ENCODE results near the gene RNU5B-1.
A peak's percentile ranks its signal among the peaks of the same experiment; 100 is the strongest.

The RNU5B-1 gene

DNA sequence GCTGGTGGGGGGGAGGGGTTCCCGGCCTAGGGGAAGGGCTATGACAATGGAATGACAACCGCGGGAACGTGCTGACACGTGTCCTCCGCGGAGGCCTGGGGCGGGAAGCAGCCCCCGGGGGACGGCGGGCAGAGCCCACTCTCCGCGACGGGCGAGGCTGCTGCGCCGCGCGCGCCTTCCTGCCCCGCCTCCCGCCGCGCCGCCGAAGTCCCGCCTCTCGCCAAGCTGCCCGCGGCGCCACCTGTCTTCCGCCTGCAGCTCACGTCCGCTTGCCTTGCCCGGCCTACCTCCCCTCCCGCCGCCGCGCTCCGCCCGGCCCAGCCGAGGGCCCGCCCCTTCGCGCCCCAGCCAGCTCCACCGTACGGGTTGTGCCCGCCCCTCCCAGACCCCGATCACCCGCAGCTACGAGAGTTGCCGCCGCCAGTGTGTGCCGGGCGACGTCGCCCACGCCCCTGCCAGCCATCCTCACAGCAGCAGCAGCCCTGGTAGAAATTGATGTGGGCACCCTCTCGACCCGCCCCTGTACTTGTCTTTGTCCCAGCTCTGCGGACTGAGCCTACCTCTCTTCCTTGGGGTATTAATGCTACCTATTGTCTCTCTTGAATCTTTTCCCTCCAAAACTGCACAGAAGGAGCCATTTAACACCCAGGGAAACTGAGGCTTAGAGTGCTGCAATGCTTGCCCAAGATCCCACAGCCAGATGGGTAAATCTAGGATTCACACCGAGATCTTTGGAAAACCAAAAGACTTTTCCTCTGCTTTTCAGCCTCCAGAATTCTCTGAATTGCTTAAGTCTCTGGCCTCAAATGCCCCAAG is 17.6 kb upstream of the RNU5B-1 start, which contains the start of gene PARP16:
Gene PARP16 (minus strand): TSS at position 180 of the 816 bp plus-strand sequence. CDS start 457 bp downstream, outside the sequence.
- peak; percentile 98 for DNase-seq
- in situ Hi-C loops (cut with MboI; ENCODE audit: low pct_unique_long_range_greater_than_20kb, low sequenced_read_pairs) = no loop called here

- in situ Hi-C loops (cut with MboI; ENCODE audit: low pct_unique_long_range_greater_than_20kb, low sequenced_read_pairs) = no loop called here
- no peak for DNase-seq
Observed at GRCh38 chr15:65287520-65287855, 17.0 kb upstream of the RNU5B-1 start.

DNA sequence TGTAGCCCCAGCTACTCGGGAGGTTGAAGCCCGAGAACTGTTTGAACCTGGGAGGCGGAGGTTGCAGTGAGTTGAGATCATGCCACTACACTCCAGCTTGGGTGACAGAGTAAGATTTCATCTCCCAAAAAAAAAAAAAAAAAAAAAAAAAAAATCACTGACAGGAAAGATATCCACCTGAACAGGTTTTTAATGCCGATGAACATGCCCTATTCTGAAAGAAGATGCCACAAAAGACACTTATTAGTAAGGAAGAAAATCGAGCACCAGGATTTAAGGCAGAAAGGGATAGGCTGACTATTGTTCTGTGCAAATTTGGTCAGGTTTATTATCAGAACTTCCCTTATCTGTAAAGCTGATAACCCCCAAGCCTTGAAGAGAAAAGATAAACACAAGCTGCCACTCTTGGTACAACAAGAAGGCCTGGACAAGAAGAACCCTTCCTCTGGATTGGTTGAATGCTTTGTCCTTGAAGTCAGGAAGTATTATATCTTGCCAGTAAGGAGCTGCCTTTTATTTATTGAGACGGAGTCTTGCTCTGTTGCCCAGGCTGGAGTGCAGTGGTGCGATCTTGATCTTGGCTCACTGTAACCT is 15.1 kb upstream of the RNU5B-1 start:
- in situ Hi-C loops (cut with MboI; ENCODE audit: low pct_unique_long_range_greater_than_20kb, low sequenced_read_pairs) = no loop called here
- peak; percentile 35 for DNase-seq

DNA sequence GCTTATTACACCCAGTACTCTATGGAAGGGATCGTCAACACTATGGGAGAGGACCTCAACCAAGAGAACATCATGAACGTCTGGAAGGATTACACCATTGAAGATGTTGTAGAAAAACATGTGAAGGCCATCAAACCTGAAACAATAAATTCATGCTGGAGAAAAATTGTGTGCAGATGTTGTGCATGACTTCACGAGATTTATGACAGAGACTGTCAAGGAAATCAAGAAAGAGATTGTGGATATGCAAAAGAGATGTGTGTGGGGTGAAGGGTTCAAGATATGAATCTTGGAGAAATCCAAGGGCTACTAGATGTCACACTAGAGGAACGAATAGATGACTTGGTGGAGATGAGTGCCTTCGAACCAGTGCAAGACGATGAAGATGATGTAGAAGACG is 14.2 kb upstream of the RNU5B-1 start:
- in situ Hi-C loops (cut with MboI; ENCODE audit: low pct_unique_long_range_greater_than_20kb, low sequenced_read_pairs) = no loop called here
- no peak for DNase-seq

DNA sequence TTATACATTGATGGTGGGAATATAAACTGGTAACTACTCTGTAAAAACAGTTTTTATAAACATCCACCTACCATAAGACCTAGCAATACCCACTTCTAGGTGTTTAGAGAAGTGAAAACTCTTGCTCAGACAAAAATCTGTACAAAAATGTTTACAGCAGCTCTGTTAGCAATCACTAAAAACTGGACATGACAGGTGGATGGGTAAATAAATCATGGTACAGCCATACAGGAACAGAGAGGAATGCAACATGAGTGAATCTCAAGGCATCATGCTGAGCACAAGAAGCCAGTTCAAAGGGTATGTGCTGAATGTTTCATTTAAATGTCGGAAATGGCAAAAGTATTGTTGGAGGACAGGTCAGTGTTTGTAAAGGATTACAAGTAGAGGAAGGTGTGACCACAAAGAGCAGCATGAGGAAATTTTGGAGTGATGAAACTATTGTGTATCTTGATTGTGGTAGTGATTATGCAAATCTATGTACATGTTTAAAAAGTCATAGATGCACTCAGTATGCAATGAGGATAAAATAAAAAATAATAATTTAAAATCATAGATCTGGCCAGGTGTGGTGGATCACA is 11.4 kb upstream of the RNU5B-1 start:
- no peak for DNase-seq
- in situ Hi-C loops (cut with MboI; ENCODE audit: low pct_unique_long_range_greater_than_20kb, low sequenced_read_pairs) = no loop called here

DNA sequence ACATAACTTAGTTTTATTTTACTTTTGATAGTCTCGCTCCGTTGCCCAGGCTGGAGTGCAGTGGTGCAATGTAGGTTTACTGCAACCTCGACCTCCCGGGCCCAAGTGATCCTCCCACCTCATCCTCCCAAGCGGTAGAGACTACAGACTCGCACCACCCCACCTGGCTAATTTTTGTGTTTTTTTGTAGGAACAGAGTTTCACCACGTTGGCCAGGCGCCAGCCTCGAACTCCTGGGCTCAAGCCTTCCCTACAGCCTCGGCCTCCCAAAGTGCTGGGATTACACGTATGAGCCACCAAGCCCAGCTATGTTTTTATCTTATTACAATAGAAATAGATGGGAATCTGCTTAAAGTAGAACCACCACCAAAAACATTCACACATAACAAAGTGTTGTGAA is 5.7 kb upstream of the RNU5B-1 start:
- in situ Hi-C loops (cut with MboI; ENCODE audit: low pct_unique_long_range_greater_than_20kb, low sequenced_read_pairs) = no loop called here
- no peak for DNase-seq

GRCh38 chr15:65300924-65301441 is 3.5 kb upstream of the RNU5B-1 start:
- in situ Hi-C loops (cut with MboI; ENCODE audit: low pct_unique_long_range_greater_than_20kb, low sequenced_read_pairs) = no loop called here
- no peak for DNase-seq

- in situ Hi-C loops (cut with MboI; ENCODE audit: low pct_unique_long_range_greater_than_20kb, low sequenced_read_pairs) = no loop called here
Observed at GRCh38 chr15:65302061-65302460, 2.4 kb upstream of the RNU5B-1 start.

GRCh38 chr15:65303687-65304380 is 643 bp upstream of the RNU5B-1 start:
- no peak for DNase-seq
- in situ Hi-C loops (cut with MboI; ENCODE audit: low pct_unique_long_range_greater_than_20kb, low sequenced_read_pairs) = no loop called here

More at GRCh38 chr15:65302061-65302460, 2.4 kb upstream of the RNU5B-1 start:
- DNase-seq = no peak

- in situ Hi-C loops (cut with MboI; ENCODE audit: low pct_unique_long_range_greater_than_20kb, low sequenced_read_pairs) = no loop called here
- DNase-seq = no peak
Observed at GRCh38 chr15:65305150-65305758, 777 bp downstream of the RNU5B-1 start.

DNA sequence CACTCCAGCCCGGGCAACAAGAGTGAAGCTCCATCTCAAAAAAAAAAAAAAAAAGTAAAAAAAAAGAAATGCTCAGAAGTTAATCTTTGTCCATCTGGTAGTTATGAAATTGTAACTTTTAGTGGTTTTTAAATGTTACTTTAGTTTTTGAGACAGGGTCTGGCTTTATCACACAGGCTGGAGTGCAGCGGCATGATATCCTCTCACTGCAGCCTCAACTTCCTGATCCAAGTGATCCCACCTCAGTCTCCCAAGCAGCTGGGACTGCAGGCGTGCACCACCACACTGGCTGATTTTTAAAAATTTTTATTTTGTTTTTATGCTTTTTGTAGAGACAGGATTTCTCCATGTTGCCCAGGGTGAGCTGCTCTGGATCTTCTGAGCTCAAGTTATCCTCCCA is 1.3 kb downstream of the RNU5B-1 start:
- in situ Hi-C loops (cut with MboI; ENCODE audit: low pct_unique_long_range_greater_than_20kb, low sequenced_read_pairs) = no loop called here
- DNase-seq = peak; percentile 37

DNA sequence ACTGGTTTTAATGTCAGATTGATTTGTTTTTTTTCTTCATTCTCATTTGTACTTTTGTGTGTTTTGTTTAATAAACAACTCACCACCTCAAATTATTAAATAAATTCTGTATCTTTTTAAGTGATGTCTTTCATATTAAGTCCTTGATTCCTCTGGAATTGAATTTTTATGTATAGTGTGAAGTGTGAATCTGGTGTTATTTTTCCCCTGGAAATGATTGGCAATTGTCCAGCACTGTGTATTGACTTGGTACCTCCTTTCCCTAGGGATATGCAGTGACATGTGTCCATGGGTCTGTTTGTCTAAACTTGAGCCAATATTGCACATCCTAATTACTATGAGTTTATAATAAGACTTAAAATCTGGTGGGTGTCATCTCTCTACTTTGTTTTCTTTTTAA is 2.1 kb downstream of the RNU5B-1 start:
- in situ Hi-C loops (cut with MboI; ENCODE audit: low pct_unique_long_range_greater_than_20kb, low sequenced_read_pairs) = no loop called here
- DNase-seq = no peak

GRCh38 chr15:65307978-65308377 is 3.5 kb downstream of the RNU5B-1 start:
- DNase-seq = no peak
- in situ Hi-C loops (cut with MboI; ENCODE audit: low pct_unique_long_range_greater_than_20kb, low sequenced_read_pairs) = no loop called here

DNA sequence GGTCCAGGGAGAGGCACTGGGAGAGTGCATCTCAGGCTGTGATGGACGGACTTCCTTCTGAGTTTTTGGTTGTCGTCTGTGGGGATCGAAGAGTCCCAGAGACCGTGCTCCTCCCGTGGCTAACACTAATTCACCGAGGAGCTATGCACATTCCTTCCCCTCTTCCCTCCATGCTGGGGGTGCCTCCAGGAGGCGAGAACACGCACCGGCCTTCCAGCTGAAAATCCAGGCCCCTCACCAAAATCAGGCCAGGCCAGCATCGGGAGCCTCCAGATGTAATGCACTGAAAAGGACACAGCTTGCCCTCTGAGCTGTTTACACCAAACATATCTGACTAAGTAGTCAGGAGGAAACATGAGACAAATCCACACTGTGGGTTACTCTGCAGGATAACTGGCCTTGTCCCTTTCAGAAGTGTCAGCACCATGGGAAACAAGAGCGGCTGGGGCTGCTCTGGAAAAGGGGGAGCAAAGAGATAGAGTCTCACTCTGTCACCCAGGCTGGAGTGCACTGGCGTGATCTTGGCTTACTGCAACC is 5.5 kb downstream of the RNU5B-1 start:
- in situ Hi-C loops (cut with MboI; ENCODE audit: low pct_unique_long_range_greater_than_20kb, low sequenced_read_pairs) = no loop called here
- no peak for DNase-seq

- no peak for DNase-seq
- in situ Hi-C loops (cut with MboI; ENCODE audit: low pct_unique_long_range_greater_than_20kb, low sequenced_read_pairs) = no loop called here
Observed at GRCh38 chr15:65310431-65311137, 6.1 kb downstream of the RNU5B-1 start.

DNA sequence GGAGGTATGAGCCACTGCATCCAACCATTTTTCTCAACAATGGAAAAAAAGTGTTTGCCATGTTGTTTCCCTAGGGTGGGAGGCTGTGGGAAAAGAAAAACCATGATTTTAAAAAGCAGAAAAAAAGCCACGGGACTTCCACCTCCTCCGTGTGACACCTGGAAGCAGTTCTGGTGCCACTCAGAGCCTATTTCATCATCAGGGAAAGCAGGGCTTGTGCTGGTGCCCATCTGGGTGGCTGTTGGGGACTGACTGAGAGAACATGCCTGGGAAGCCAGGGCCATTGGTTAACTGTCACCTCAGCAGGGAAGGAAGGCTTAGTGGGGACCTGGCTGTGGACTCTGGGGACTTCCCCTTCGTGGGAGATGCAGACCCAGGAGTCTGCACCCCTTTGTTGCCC is 7.3 kb downstream of the RNU5B-1 start:
- no peak for DNase-seq
- in situ Hi-C loops (cut with MboI; ENCODE audit: low pct_unique_long_range_greater_than_20kb, low sequenced_read_pairs) = no loop called here

DNA sequence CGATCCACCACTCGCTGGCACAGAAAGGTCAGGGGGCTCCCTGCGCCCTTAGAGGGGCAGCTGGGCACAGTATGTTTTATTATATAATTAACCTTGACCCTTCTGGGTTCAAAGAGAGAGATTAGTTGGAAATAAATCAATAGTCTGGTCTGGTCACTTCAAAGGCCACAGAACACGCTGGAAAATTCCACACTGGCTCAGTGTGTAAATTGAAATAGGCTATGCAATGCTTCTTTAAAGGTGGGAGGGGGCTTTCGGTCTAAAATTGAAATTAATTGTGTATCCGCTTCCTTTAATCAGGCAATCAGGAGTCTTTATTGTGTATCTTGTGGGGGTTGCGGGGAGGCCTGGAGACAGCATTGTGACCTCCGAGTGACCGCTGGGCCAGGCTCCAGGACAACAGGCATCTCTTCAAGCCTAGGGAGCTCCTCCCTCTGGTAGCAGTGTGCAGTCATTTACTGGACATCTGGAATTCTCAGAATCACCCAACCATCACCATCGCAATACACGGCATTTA is 8.0 kb downstream of the RNU5B-1 start:
- in situ Hi-C loops (cut with MboI; ENCODE audit: low pct_unique_long_range_greater_than_20kb, low sequenced_read_pairs) = no loop called here

GRCh38 chr15:65318870-65319356 is 14.4 kb downstream of the RNU5B-1 start:
- peak; percentile 96 for DNase-seq
- in situ Hi-C loops (cut with MboI; ENCODE audit: low pct_unique_long_range_greater_than_20kb, low sequenced_read_pairs) = no loop called here

More for the DNA sequence above, 8.0 kb downstream of the RNU5B-1 start:
- DNase-seq = no peak

Measured in KBM-7 (cell line).